Stimulated activated CD8-positive, alpha-beta memory T cell treated with anti-CD3 and anti-CD28 coated beads, Interleukin-15, amount 100 ng/mL, for 4 hours (primary cell): ENCODE measurements around the gene BCR.

Source experiments
- DNase-seq, 2 donors: peaks; one replicate each; pipeline ENCODE4 v3.0.0-alpha.2; 2020; ENCODE audit warnings: low read depth in 2 of 2

Gene BCR

DNA sequence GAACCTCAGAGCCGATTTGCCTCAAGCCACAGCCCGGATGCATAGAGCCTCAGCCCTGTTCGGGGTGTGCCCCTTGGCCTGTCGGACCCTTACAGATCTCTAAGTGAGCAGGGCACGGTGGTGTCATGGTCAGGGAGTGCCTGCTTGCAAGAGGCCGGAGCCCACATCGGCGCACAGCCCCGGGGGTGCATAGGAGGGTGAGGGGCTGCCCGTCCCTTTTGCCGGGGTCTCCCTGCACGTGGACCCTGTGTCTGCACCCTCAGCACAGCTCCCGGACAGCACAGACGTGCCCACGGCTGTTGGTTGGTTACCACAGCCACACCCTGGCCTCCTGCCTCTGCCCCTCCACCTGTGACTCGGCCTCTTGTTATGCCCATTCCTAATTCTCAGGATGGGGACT is 28.5 kb upstream of the BCR start:
- DNase-seq, result no peak

DNA sequence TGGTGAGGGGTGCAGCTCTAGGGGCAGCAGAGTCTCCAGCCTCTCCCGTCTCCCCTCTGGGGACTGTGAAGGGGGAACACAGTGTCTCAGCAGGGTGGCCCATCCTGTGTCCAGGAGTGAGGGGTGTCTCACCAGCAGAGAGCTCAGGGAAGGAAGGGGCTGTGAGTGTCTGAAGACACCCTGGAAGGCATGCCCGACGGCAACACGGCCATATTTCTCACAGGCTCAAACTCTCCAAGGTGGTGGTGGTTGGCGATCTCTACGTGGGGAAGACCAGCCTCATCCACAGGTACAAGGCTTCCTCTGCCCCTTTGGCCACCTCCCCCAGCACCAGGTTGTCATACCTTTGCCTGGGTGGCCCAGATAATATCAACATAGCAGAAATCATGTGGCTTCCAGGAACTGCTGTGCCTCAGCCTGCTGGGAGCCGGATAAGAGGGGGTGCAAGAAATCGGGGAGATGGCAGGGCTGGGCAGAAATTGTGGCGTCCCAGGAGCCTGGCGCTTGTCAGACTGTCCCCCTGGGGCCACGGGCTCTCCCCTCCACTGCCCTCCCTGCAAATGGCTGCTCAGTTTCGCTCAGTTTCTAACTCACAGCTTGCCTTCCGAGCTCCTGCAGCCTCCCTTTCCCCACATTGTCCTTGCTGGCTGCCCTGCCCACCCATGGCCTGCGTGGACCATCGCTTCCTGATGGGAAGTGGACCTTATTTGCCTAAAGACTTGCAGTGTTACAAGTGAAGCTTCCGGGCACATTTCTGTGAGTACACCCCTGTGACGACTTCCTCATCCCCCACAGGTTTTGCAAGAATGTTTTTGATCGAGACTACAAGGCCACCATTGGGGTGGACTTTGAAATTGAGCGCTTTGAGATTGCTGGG is 27.8 kb upstream of the BCR start:
- DNase-seq, result no peak

DNA sequence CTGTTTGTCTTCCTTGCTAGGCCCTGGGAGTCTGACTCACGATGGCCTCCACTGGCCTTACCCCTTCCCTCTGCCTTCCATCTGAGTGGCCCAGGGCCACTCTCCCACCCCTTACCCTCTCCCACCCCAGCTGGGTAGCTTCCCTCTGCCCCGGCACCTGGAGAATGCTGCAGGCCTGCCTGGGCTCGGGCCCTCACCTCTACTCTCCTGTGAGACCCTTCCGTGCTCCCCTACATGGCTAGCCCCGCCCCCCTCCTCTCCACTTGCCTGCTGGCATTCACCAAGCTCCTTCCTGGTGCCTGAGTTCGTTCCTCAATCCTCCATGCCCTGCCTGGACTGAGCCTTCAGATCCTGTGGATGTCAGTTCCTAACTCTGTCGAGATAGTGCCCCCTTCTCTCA is 26.3 kb upstream of the BCR start:
- DNase-seq, result no peak

DNA sequence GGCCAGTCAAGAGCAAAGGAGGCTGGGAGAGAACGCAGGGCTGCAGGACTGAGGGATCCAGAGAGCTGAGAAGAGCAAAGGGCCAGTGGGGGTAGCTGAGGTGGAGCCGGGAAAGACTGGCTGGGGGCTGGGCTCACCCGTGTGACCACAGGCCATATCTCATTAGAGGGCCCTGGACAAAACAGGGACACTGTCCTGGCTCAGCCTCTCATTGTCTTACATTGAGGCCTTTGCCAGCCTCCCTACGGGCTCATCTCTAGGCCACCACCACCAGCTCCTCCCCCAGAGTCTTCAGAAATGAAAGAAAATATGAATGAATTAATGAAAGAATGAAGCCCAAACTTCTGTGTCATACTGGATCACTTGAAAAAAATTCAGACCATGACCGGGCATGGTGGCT is 25.8 kb upstream of the BCR start:
- no peak for DNase-seq

DNA sequence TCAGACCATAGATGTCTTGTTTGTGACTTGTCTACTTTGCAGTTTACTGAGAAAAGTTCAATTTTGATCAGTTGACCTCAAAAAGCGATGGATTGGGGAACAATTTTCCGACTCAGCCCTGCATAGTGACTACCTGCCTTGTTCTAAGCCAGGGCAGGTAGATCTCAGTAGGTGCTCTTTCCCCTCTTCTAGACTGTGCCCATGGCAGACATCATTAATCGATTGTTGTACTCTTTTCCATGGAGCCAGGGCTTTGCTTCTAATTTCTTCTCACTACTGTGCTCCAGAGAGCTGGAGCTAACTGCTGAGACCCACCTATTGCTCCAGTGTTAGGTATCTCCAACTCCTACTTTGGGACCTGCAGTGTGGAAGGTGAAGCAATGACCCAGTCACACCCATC is 25.2 kb upstream of the BCR start:
- DNase-seq, result no peak

DNA sequence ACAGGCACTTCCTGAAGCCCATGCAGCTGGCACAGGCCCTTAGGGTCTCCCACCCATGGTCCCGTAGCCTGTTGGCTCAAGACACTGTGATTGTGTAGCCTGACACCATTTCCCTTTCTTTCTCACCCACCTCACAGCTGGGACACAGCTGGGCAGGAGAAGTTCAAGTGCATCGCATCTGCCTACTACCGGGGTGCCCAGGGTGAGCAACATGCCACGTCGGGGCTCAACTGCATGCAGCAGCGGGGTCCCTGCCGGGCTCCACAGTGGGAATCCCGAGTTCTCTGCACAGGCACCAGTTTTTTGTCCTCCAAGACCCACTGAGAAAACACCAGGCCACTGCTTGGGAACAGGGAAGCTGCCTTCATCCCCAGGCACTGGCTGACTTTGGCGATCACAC is 24.5 kb upstream of the BCR start:
- no peak for DNase-seq

DNA sequence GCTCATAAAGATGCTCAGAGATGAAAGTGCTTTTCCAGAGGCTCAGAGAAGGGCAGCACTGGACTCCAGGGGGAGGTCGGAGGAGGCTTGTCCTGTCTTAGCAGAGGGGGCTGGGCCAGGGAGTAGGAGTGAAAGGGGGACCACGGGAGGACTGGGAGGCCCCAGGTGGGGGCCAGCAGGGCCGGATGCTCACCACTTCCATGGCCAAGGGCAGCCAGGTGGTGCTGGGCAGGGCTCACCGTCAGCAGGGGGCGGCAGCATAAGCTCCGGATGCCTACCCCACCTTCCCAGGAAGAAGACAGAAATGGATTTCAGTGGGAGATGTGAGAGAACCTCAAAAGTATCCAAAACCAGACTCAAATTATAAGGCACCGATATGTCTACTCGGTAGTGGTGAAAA is 24.0 kb upstream of the BCR start:
- no peak for DNase-seq

DNA sequence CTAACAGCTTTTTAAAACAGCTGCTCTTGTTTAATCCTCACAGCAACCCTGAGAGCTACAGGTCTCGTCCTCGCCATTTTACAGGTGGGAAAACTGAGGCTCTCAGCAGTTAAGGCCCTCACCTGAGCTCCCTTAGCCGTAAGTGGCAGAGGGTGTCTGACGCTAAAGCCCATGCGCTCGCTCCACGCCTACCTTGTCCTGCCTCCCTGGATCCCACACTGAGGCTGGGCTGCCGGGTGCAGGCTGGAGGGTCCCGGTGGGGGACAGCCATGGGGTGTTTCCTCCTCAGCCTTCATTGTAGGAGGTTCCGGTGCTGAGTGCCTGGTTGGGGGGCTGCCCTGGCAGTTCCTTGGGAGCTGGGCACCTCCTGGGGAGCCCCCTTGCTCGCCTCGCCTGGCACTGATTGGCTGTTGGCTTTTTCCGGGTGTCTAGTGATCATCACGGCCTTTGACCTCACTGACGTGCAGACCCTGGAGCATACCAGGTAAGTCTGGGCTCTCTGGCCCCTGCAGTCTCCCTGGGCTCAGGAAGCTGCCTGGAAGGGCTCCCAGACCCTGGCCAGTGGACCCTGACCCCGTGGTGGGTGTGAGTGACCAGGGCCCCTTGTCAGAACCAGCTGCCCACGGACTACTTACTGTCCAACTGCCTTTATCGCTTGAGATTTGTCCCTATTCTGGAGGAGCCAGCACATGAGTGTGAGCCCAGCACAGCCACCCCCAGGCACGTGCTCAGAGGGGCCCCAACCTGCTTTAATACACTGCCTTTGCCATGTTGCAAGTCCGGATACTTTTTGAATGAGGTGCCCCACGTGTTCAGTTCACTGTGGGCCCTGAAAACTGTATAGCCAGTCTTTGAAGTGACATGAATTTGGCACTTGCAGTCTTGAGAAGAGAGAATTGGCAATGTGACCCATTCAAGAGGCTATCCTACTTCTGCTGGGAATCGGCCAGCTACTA is 22.5 kb upstream of the BCR start:
- DNase-seq, result no peak

DNA sequence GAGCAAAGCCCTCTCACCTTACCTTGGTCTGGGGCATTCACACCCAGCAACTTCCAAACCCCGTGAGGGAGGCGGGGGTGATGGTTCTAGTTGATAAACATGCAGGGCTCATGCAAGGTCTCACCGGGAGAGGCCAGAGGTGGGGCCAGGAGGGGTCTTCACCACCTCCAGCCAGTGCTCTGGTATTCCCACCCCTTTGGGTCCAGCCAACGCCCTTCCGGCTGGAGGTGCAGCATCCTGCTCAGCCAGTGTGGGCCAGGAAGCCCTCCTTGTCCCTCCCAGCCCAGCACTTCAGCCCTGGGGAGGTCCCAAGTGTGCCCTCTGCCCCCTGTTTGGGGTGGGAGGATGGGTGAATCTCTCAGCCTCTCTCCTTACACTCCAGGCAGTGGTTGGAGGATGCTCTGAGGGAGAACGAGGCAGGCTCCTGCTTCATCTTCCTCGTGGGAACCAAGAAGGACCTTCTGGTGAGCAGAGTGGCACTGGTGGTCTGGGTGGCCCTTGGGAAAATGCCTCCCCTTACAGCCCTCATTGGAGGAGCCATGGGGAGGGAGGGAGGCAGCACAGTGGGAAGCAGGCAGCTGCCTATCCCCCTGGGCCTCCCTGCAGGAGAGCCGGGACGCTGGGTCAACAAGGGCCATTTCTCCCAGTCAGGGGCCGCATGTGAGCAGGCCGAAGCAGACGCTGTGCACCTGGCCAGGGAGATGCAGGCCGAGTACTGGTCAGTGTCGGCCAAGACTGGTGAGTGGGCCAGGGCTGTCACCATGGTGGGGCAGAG is 21.6 kb upstream of the BCR start:
- DNase-seq, result no peak

DNA sequence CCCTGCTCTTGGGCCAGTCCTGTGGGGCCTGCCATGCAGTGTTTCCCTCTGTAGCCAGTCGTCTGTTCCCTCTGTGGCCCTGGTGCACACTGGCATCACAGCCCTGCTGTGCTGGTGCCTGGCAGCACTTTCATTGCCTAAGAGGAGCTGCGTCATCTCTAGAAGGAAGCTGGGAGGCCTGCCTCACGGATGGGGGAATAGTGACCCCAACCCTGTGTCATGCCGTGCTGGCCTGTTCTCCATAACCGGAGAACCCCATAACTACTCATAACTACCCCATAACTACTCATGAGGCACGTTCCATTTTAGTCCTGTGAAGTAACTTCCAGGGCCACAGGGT is 21.0 kb upstream of the BCR start:
- DNase-seq, result no peak

DNA sequence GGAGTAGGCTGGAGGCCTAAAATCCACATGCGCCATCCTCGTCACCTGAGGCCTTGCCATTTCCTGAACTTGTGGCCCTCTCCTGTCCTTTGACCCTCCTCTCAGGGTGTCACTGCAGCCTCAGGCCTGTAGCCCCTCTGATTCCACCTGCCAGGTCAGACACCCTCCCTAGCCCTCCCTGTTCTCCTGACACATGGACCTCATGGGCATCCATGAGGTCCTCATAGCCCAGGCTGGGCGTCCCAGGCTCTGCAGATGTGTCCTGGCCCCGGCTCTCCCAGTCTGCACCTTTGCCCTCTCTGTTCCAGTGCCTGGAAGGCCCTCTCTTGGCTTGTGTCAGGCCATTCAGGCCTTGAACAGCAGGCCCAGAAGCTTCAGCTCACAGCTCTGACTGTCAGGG is 19.3 kb upstream of the BCR start:
- no peak for DNase-seq

DNA sequence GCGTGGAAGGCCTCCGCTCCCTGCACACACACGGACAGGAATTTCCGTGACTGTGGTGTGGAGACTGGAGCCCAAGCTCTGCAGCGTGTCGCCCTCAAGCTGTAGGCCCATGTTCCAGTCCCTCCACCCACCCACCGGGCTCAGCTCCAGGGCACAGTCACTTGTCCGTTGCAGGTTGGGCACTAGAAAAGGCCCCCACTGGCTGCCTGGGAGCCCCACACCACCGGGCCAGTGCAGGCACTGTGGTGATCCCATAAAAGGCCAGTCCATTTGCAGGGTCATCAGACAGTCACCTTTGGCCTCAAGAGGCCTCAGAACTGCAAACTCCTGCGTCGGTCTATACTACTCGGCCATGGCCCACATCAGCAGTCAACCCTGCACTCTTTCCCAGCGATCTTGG is 18.7 kb upstream of the BCR start:
- no peak for DNase-seq

DNA sequence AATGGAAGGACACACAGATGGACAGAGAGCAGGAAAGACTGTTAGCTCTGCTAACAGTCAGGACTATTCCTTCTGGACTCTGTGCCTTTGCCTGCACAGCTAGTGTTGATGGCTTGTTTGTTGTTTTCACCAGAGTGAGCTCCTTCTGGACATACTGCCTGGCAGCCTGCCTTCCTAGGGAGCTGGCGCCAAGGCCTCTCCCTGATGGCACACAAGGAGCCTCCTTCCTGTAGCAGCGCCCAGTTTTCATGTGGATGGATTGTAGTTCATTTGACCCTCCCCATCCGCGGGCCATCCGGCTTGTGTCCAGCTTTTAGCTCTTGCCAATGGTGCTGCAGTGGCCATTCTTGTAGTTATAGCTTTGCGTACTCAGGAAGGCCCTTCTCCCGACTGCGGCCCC is 16.6 kb upstream of the BCR start:
- no peak for DNase-seq

DNA sequence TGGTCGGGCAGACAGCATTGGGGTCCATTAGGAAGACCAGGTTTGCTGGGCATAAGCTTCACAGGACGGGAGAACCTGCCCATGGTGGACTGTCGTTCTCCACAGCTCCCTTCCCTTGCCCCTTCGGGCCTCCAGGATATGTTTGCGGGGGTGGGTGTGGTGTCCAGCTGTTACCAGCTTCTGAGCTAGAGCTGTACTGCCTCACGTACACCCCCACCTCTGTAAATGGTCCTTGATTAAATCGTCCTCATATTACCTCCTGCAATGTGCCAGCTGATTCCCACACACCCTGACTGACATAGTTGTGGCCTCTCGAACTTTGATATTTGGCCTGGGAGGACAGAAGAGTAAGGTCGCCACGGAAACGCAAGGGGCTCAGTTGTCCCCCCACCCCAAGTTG is 16.2 kb upstream of the BCR start:
- DNase-seq, result no peak

DNA sequence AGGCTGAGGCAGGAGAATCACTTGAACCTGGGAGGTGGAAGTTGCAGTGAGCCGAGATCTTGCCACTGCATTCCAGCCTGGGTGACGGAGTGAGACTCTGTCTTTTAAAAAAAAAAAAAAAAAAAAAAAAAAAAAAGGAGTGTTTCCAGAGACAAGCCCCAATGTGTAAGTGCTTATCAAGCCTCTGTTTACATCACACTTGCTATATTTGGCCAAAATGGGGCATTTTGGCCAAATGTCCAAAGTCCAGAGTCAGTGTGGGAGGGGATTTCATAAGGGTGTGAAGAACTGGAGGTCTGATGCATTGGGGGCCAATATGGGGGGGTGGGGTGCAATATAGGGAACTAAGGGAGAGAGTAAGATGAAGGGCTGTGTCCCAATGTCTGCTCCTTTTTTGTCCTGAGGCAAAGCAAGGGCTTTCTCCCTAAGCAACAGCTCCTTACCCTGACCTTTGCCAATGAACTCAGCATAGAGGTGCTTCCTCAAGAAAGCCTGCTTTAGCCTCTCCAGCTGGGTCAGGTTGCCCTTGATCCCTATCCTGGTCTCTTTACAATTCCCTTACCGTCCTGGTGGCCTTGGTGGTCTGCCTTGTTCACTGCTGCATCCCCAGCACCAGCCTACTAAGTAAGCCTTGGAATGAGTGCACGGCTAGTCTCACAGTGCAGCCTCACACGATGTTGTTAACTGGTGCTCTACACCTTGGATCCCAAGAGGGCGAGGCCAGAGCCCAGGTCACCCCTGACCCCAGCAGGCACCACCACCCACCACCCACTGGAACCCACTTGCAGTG is 14.1 kb upstream of the BCR start:
- DNase-seq, result no peak

DNA sequence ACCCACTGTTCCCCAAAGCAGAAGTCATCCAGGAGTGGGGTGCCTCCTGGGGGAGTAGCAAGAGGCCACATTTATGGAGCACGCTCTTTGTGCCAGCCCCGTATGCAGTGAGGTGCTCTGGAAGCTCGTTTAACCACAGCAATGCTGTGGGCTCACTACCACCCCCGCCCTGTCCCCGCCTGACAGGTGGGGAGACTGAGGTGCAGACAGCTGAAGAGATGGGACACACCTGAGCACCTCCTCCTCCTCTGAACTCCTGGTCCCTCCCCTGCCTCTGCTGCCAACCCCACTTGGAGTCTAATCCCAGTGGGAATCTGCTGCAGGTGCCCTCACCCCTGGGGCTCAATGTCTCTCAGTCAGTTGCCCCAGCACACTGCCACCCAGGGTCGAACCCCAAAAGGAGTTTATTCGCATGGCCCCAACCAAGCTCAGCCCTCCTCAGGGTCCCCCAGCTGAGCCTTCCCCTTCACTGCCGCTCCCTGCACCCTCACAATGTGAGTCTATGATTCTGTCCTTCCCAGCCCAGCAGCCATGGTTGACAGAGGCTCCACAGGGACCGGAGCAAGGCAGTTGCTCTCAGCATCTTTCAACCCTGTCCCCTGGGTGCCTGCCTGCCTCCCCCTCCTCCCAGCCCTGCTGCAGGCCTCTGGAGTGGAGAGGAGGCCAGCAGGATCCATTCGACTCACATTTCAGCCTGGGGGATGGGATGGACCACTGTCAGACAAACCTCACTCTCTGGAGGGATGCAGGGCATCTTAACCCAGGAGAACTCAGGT is 13.3 kb upstream of the BCR start:
- DNase-seq, result no peak

DNA sequence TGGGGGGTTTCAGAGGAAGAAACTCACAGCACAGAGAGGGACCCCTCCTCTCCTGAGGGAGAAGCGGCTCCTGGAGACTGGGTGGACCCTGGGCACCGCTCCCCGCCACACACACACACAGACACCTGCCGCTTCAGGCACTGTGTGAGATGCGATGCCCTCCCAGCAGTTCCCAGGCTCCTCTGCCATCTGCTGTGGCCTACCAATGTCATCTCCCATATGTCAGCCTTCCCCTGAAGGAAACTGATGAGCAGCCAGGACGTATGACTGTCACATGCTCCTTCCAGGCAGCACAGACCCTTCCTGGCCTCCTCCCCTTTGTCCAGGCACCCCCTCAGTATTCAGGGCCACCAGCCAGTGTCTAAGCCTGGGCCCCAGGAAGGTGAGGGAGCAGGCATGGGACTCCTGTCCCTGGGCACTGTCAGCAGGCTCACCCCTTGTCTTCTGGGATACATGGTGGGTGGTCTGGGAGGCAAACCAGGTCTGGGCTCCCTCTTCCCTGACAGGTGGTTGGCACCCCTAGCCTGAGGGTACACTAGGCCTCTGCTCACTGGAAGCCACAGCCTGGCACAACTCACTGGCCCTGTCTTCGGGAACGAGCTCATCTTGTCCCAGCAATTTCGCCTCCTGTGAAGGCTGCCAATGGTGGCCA is 11.8 kb upstream of the BCR start:
- no peak for DNase-seq

DNA sequence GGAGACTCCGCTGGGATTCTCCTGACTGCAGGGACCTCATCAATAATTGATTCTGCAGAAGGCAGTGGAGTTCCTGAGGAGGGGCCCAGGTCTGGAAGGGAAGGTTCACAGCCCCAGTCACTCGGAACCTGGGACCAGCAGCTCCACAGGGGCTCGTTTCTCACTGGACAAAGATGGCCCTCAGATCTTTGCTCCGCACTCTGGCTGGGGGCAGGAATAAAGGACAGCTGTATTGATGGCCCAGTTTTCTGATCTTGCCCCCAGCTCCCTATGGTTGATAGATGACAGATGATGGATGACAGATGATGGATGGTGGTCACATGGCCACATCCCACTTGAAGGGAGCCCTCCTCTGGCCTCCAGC is 11.3 kb upstream of the BCR start:
- DNase-seq, result no peak

DNA sequence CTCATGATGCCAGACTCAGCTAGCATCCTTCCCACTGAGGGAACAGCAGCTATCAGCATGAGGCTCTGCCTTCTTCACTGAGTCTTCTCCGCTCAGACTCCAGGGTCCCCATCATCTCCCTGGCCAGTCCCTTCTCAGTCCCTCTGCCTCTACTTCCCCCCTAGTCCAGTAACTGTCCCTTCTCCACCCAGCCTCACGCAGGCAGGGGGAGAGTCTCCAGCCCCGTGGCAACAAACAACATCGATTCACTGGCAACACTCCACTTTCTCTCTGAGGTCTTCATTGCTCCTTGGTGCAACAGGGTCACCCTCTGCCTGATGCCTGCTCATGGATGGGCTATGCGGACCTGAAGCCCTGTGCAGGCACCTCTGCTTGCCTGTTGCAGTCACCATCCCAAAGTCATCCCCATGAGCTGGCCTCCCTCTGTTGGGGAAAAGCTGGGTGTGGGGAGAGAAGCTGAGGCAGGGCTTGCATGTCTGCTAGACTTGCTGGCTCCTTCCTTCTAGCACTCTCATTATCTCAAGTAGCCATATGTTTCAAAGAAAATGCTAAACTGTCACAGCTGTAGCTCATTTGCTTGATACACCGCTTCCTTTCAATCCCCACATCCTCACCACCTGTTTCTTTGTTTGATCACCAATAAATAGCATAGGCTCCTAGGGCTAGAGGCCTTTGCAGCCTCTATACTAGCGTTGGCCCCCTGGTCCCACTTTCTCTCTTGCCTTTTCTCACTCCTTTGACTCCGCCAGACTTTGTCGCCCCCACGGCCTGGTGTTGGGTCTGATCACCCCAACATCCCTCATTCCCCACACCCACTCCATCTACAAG is 4.3 kb upstream of the BCR start:
- no peak for DNase-seq
